HEK293 (cell line): ENCODE results near the gene RAET1E.

Source experiments
- CTCF ChIA-PET: fragments of 350-600 bp; formaldehyde crosslinking; extraction: SDS; loops from one replicate; lab custom pipeline; 2021; ENCODE audit warnings: antibody characterized with exemption; lab: Yijun Ruan, JAX
- POLR2A ChIA-PET: fragments of 300-600 bp; formaldehyde crosslinking; extraction: SDS; loops from one replicate; lab custom pipeline; 2020; ENCODE audit warnings: antibody characterized with exemption, inconsistent platforms; lab: Yijun Ruan, JAX
- H3K27ac ChIP-seq: fragments of 200-500 bp; sonication (Bioruptor generic); 2 replicates; pipeline ENCODE4 v1.5.1; 2014; ENCODE audit warnings: low read depth, low read length, control low read depth, inconsistent platforms; ENCODE audit errors: extremely low read depth
- H3K36me3 ChIP-seq, 2 experiments: fragments of 200-500 bp in 1 of 2; sonication (Bioruptor generic) in 1 of 2; 1 replicate in 1 of 2; 2 replicates in 1 of 2; pipeline ENCODE4 v1.5.1; 2014 to 2017; ENCODE audit warnings: inconsistent platforms in 2 of 2, low read length in 2 of 2; ENCODE audit not compliant: control insufficient read depth in 2 of 2, insufficient read depth in 1 of 2
- H3K4me1 ChIP-seq: fragments of 200-500 bp; sonication (Bioruptor generic); 2 replicates; pipeline ENCODE4 v1.5.1; 2014; ENCODE audit warnings: mild to moderate bottlenecking, low read length, inconsistent platforms; ENCODE audit not compliant: control insufficient read depth, insufficient read depth
- H3K4me3 ChIP-seq: 2 replicates; pipeline ENCODE4 v1.5.1; 2011; ENCODE audit warnings: low read depth, mild to moderate bottlenecking, control low read depth, low read length, moderate library complexity
- H3K9me3 ChIP-seq: fragments of 200-500 bp; sonication (Bioruptor generic); 2 replicates; pipeline ENCODE4 v1.5.1; 2014; ENCODE audit warnings: low read depth, low read length, inconsistent platforms; ENCODE audit not compliant: control insufficient read depth, insufficient read depth
- GLIS1 ChIP-seq: fragments of 450-650 bp; formaldehyde crosslinking; IDR thresholded peaks from 2 replicates; pipeline ENCODE4 v1.5.1; 2016; ENCODE audit warnings: missing biosample characterization, missing genetic modification characterization
- KLF10 ChIP-seq: fragments of 450-650 bp; IDR thresholded peaks from 2 replicates; pipeline ENCODE4 v1.5.1; 2018; ENCODE audit warnings: missing biosample characterization, mild to moderate bottlenecking, missing genetic modification characterization
- PRDM6 ChIP-seq: fragments of 450-650 bp; formaldehyde crosslinking; IDR thresholded peaks from 2 replicates; pipeline ENCODE4 v1.5.1; 2017; ENCODE audit warnings: missing biosample characterization, missing genetic modification characterization
- REST ChIP-seq: fragments of 450-650 bp; formaldehyde crosslinking; IDR thresholded peaks from 2 replicates; pipeline ENCODE4 v1.5.1; 2016; ENCODE audit warnings: missing biosample characterization, missing genetic modification characterization
- SP2 ChIP-seq: fragments of 450-650 bp; formaldehyde crosslinking; IDR thresholded peaks from 2 replicates; pipeline ENCODE4 v1.5.1; 2016; ENCODE audit warnings: missing biosample characterization, missing genetic modification characterization
- ZBTB21 ChIP-seq: fragments of 450-650 bp; formaldehyde crosslinking; IDR thresholded peaks from 2 replicates; pipeline ENCODE4 v1.5.1; 2017; ENCODE audit warnings: missing biosample characterization, missing genetic modification characterization
- ZBTB6 ChIP-seq: fragments of 450-650 bp; formaldehyde crosslinking; IDR thresholded peaks from 2 replicates; pipeline ENCODE4 v1.5.1; 2017; ENCODE audit warnings: missing biosample characterization, missing genetic modification characterization
- ZNF133 ChIP-seq: fragments of 450-650 bp; formaldehyde crosslinking; IDR thresholded peaks from 2 replicates; pipeline ENCODE4 v1.5.1; 2016; ENCODE audit warnings: missing biosample characterization, missing genetic modification characterization
- ZNF19 ChIP-seq: fragments of 450-650 bp; formaldehyde crosslinking; IDR thresholded peaks from 2 replicates; pipeline ENCODE4; 2016; ENCODE audit warnings: missing biosample characterization, missing genetic modification characterization, low read depth
- ZNF23 ChIP-seq: fragments of 450-650 bp; formaldehyde crosslinking; IDR thresholded peaks from 2 replicates; pipeline ENCODE4 v1.5.1; 2016; ENCODE audit warnings: missing biosample characterization, missing genetic modification characterization, borderline replicate concordance
- ZNF24 ChIP-seq: fragments of 450-650 bp; formaldehyde crosslinking; IDR thresholded peaks from 2 replicates; pipeline ENCODE4 v1.5.1; 2016; ENCODE audit warnings: missing biosample characterization, missing genetic modification characterization
- ZNF248 ChIP-seq: fragments of 450-650 bp; formaldehyde crosslinking; IDR thresholded peaks from 2 replicates; pipeline ENCODE4 v1.5.1; 2017; ENCODE audit warnings: missing biosample characterization, missing genetic modification characterization
- ZNF274 ChIP-seq, 2 experiments: fragments of 200-500 bp in 1 of 2; fragments of 450-650 bp in 1 of 2; sonication (Bioruptor generic) in 1 of 2; formaldehyde crosslinking in 1 of 2; IDR thresholded peaks; 2 replicates each; pipeline versions ENCODE4 v1.5.1 to v1.6.1; 2014 to 2016; ENCODE audit warnings: borderline replicate concordance in 1 of 2, inconsistent platforms in 1 of 2, low read length in 1 of 2, missing biosample characterization in 1 of 2, missing genetic modification characterization in 1 of 2
- ZNF37A ChIP-seq: fragments of 450-650 bp; IDR thresholded peaks from 2 replicates; pipeline ENCODE4 v1.5.1; 2018; ENCODE audit warnings: missing biosample characterization, missing genetic modification characterization
- ZNF391 ChIP-seq: fragments of 450-650 bp; formaldehyde crosslinking; IDR thresholded peaks from 2 replicates; pipeline ENCODE4 v1.5.1; 2016; ENCODE audit warnings: low read depth, missing biosample characterization, missing genetic modification characterization, borderline replicate concordance
- ZNF394 ChIP-seq: fragments of 450-650 bp; formaldehyde crosslinking; IDR thresholded peaks from 2 replicates; pipeline ENCODE4 v1.5.1; 2016; ENCODE audit warnings: missing biosample characterization, missing genetic modification characterization, mild to moderate bottlenecking, moderate library complexity, borderline replicate concordance
- ZNF404 ChIP-seq: fragments of 450-650 bp; formaldehyde crosslinking; IDR thresholded peaks from 2 replicates; pipeline ENCODE4 v1.5.1; 2017; ENCODE audit warnings: missing biosample characterization, missing genetic modification characterization
- ZNF426 ChIP-seq: fragments of 450-650 bp; formaldehyde crosslinking; IDR thresholded peaks from 2 replicates; pipeline ENCODE4 v1.5.1; 2017; ENCODE audit warnings: missing biosample characterization, missing genetic modification characterization, mild to moderate bottlenecking, inconsistent platforms, moderate library complexity
- ZNF501 ChIP-seq: fragments of 450-650 bp; formaldehyde crosslinking; IDR thresholded peaks from 2 replicates; pipeline ENCODE4 v1.5.1; 2016; ENCODE audit warnings: missing biosample characterization, missing genetic modification characterization
- ZNF561 ChIP-seq: fragments of 450-650 bp; IDR thresholded peaks from 2 replicates; pipeline ENCODE4 v1.5.1; 2018; ENCODE audit warnings: missing biosample characterization, missing genetic modification characterization, borderline replicate concordance
- ZNF600 ChIP-seq: fragments of 450-650 bp; formaldehyde crosslinking; IDR thresholded peaks from 2 replicates; pipeline ENCODE4 v1.5.1; 2016; ENCODE audit warnings: missing biosample characterization, missing genetic modification characterization
- ZNF670 ChIP-seq: fragments of 450-650 bp; formaldehyde crosslinking; IDR thresholded peaks from 2 replicates; pipeline ENCODE4 v1.5.1; 2016; ENCODE audit warnings: missing biosample characterization, missing genetic modification characterization, low read depth
- ZNF692 ChIP-seq: fragments of 450-650 bp; formaldehyde crosslinking; IDR thresholded peaks from 2 replicates; pipeline ENCODE4 v1.5.1; 2016; ENCODE audit warnings: missing biosample characterization, missing genetic modification characterization
- ZNF701 ChIP-seq: fragments of 450-650 bp; formaldehyde crosslinking; IDR thresholded peaks from 2 replicates; pipeline ENCODE4 v1.5.1; 2016; ENCODE audit warnings: missing biosample characterization, missing genetic modification characterization
- ZNF776 ChIP-seq: fragments of 450-650 bp; formaldehyde crosslinking; IDR thresholded peaks from 2 replicates; pipeline ENCODE4 v1.5.0; 2017; ENCODE audit warnings: missing biosample characterization, missing genetic modification characterization, borderline replicate concordance
- ZNF791 ChIP-seq: fragments of 450-650 bp; formaldehyde crosslinking; IDR thresholded peaks from 2 replicates; pipeline ENCODE4 v1.5.1; 2016; ENCODE audit warnings: missing biosample characterization, missing genetic modification characterization
- ZSCAN4 ChIP-seq: fragments of 450-650 bp; formaldehyde crosslinking; IDR thresholded peaks from 2 replicates; pipeline ENCODE4 v1.5.1; 2017; ENCODE audit warnings: missing biosample characterization, missing genetic modification characterization

RAET1E gene

GRCh38 chr6:149941583-149942460 is 43.9 kb upstream of the RAET1E start, which contains the start of gene ULBP2:
Gene ULBP2, plus strand, starts transcription at chr6:149942014. Its CDS starts 59 bp downstream, at chr6:149942073.
- Histone ChIP-seq H3K27ac (peak within 1 kb of the TSS; percentile 60; the same call in 1 of the 2 replicates), H3K4me3 (peak within 1 kb of the TSS; percentile 69), H3K36me3 (peaks cover 0 to 6% of the 10 kb centered on the region in 2 experiments; a peak in 1 of 3 replicates), H3K4me1 (no peaks in the 10 kb centered on the region), H3K9me3 (no peaks in the 10 kb centered on the region)
- ChIA-PET CTCF (interaction anchor here (1.9 kb wide), 1 partner anchor 75 kb away, joined by 8 read pairs; no protein-coding TSS in a partner anchor), POLR2A (interaction anchor here (1.3 kb wide), 1 partner anchor 22 kb away, joined by 4 read pairs; the partner anchor contains the start of gene ULBP1)
- TF ChIP-seq SP2 (tag by site-specific recombination) (peak; percentile 95), ZNF791 (tag by site-specific recombination) (no peak), ZBTB21 (tag by site-specific recombination) (peak; percentile 86), ZNF501 (tag by site-specific recombination) (peak; percentile 56; the same call in 1 of the 2 replicates), KLF10 (tag by site-specific recombination) (peak; percentile 84), ZNF701 (tag by site-specific recombination) (no peak), ZNF391 (peak; percentile 20; the same call in 1 of the 2 replicates), ZNF600 (peak; percentile 36; the same call in 1 of the 2 replicates), ZNF274 (IDR thresholded peaks at IDR 0.05; ENCODE audit: low read length) (no peak), ZNF274 (tag by site-specific recombination; IDR thresholded peaks at IDR 0.05; ENCODE audit: borderline replicate concordance) (no peak), ZSCAN4 (tag by site-specific recombination) (no peak), REST (tag by site-specific recombination) (no peak), ZNF670 (tag by site-specific recombination) (no peak), ZNF133 (tag by site-specific recombination) (no peak), PRDM6 (no peak), ZNF23 (tag by site-specific recombination) (no peak), ZNF426 (tag by site-specific recombination) (no peak), ZBTB6 (no peak), ZNF248 (tag by site-specific recombination) (no peak), ZNF776 (no peak), ZNF19 (tag by site-specific recombination) (no peak), ZNF394 (tag by site-specific recombination) (peak; percentile 20; the same call in 1 of the 2 replicates), ZNF404 (tag by site-specific recombination) (no peak), ZNF692 (tag by site-specific recombination) (0 out of 2 replicates have a peak, but pooled peaks have one; percentile 14), ZNF561 (0 out of 2 replicates have a peak, but pooled peaks have one; percentile 35), ZNF37A (tag by site-specific recombination) (no peak), GLIS1 (tag by site-specific recombination) (peak; percentile 14; the same call in 1 of the 2 replicates), ZNF24 (tag by site-specific recombination) (0 out of 2 replicates have a peak, but pooled peaks have one; percentile 37)
